DMS79 treated with DMSO at 0.1 percent for 48 hours (cell line): ENCODE data around the gene IZUMO1.
"Not testable (repeated sequence)": the region's sequence is repeated elsewhere in the genome, so short reads cannot be mapped to it uniquely, and the experiment has no call there.

Experiments used
- DNase-seq: peaks from one replicate; lab custom pipeline; 2025; lab: John Stamatoyannopoulos, UW

IZUMO1 gene

DNA sequence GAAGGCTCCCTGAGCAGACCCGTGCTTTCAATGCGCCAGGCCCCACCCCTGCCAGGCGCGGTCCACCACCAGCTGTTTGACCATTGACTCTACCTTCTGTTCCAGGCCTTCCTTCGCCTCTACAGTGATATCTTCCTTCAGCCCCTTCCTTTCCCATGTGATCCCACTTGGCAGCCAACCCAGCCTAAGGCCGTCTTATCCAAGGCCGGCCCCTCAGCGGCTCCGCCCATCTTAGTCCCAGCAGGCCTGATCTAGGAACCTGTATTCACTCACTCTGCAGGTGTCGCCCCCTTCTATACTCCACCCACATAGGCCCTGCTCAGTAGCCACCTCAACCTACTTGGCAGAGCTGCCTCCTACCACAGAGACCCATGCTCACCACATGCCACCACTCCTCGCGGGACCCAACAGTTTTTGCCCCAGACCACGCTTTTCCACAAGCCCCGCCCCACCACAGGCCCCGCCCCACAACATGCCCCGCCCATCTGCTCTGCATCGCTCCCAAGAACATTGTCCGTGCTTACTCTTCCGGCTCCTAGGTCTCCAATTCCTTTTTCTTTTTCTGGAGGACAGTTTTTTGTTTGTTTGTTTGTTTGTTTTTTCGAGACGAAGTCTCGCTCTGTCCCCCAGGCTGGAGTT is 9.2 kb downstream of the IZUMO1 start:
- no peak for DNase-seq

DNA sequence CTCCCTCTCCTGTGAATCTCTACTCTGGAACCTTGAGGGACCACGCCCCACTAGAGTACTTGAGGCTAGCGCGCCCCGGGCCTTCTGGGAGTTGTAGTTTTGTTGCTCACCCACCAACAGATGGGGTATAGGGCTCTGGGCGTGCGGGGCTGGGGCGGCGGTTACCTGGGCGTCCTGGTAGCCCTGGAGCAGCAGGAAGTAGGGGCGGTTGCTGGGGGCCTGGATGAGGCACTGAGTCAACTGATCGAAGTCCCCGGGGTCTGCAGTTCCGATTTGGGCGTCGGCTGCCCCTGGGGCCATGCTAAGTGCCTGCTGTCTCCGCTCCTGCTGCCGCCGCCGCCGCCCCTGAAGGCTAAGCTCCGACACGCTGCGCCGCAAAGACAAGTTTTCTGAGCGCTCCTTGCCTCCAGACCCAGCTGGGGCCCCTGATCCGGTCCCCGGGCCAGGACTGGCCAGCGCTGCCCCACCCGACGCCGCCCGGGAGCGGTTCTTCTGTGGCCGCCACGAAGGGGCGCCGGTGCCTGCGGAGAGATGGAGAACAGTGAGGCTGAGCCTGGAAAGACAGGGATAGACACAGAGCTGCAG is 11.6 kb downstream of the IZUMO1 start:
- DNase-seq, result peak; percentile 48

DNA sequence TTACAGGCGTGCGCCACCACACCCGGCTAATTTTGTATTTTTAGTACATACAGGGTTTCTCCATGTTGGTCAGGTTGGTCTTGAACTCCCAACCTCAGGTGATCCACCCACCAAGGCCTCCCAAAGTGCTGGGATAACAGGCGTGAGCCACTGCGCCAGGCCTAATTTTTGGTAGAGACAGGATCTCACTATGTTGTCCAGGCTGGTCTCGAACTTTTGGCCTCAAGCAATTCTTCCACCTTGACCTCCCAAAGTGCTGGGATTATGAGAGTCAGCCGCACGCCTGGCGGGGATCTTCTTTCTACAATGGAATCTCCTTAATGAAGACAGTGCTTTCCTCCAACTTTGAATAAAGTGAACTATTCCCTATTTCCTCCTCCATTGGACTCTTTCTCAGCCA is 12.1 kb downstream of the IZUMO1 start:
- DNase-seq, result no peak

DNA sequence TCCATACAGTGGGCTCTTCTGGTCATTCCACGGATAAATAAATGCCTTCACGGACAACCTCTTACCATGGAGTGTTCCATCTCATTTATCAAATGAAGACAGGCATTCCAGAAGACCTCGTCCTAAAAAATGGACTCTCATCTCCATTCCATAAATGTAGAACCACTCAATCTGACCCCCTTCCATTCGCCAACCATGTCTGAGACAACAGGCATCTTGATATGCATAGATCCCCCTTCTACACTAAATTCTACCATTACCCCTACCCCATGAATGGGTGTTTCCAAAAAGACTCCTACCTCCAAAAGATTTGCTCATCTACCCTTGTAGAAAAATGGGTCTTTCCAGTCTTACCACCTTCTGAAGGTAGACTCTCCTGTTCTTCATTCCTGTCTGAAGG is 15.3 kb downstream of the IZUMO1 start:
- DNase-seq, result no peak

DNA sequence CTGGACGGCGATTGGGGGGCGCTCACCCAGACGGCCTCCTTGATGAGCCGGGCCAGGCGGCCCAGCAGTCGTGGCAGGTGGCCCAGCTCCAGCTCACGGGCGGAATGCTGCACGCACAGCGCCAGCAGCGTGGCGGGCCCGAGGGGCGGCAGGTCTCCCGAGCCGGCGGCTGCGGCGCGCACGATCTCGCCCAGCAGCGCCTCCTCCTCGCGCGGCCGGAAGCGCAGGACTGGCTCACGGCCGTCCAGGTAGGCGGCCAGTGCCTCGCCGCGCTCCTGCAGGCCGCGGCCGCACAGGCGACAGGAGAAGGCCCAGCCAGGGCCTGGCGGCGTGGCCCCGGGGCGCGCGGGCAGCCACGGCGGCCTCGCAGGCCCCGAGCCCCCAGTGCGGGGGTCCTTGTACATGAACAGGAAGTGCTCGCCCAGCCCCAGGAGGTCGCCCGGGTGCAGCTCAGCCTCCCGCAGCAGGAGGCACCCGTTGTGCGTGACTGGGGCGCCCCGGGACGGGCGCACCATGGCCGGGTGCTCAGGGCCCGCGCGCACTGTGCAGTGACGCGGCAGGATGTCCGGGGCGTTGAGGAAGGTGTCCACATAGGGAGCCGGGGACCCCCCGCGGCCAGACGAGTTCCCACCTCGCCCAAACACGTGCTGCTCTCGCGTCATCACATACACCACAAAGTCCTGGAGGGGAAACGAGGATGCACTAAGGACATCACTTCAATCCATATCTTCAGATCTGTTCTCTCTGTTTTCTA is 17.6 kb downstream of the IZUMO1 start:
- no peak for DNase-seq

DNA sequence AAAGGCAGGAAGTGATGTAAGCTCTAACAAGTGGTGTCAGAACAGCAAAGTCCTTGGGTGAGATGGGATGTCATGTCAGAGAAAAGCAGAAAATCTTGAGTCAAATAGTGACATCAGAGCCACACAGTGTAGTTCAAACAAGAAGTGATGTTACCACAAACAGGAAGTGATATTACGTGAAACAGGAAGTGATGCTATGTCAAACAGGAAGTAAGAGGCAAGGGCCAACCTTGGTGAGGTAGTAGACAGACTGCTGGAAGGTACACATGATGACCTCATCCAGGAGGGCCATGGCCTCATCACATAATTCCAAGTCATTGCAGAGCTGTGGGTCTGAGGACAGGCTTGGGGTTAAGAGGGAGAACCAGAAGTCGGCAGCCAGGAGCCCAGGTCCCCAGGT is 20.2 kb downstream of the IZUMO1 start:
- no peak for DNase-seq

DNA sequence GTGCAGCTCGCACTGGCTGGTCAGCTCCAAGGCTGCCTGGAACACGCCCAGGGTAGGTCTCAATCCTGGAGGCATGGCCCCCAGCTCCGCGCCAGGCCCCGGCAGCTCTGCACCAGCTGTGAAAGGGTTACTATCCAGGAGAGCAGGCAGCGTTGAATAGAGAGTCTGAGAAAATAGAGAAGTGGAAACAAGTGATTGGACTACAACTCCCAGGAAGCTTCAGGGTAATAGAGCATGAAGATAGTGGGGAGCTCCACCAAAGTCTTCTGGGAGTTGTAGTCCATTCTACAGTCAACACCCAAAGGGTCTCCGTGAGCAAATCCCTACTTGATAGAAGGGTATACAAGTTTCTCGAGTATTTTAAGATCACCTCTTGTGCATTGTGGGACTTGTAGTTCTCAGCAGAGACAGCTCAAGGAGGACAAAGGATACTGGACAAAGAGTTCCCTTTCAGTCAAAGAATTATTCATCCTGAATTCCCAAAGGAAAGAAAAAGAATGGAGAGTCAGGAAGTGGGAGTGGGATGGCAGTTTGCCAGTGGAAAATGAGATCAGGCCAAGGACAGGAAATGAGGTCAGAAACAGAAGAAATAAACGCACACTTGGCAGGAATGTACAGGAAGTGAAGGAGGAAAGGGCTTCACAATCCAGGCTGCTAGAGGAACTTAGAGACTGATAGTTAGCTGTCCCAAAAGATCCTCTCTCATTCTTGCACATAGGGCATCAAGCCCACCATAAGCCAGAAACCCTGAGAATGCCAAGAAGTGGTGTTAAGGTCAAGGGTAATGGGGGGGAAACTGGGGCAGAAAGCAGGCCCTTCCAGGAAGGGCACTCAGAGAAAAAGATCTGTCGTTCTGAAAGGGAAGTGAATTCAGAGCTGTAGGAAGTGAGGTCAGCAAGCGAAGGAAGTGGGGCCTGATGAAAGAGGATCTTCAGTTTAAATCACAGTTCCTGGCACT is 21.6 kb downstream of the IZUMO1 start:
- no peak for DNase-seq

DNA sequence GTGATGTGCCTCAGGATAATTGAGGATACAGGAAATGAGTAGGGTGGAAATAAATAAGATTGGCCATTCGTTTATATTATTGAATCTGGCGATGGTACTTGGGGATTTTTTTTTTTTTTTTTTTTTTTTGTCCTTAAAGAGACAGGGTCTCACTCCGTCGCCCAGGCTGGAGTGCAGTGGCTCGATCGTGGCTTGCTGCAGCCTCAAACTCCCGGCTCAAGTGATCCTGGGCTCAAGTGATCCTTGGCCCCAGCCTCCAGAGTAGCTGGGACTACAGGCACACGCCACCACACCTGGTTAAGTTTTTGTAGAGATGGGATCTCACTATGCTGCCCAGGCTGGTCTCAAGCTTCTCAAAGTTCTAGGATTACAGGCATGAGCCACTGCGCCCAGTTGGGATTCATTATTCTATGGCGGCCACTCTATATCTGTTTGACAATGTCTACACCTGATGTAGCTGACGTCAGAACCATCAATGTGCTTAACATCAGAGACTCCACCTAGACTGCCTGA is 24.5 kb downstream of the IZUMO1 start:
- no peak for DNase-seq

DNA sequence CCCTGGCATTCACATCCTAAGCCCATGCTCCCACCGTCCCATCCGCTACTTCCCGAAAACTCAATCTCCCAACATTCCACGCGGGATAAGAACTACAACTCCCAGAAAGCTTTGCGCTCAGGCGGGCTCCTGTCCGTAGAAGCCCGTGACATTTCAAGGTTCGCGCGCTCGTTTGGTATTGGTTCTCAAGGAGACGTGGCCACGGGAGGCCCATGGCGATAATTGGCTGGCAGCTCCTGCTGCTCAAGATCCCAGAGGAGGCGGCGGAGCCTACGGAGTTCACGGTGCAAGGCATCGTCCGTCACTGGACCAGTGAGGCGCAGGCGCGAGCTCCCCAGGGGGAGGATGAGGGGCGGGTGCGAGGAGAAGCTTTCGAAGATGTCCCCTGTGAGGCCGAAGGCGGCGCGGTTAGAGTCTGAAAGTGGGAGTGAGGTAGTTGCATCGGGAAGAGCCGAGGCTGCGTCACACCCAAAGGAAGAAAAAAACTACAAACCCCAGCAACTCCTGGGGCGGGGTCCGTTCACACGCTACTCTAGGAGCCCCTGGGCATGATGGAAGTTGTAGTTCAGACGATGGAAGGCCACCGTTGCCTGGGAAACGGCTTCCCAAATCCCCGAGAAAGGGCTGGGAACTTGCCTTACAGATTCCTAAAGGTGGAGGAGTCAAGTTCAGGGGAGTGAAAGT is 26.0 kb downstream of the IZUMO1 start:
- peak; percentile 98 for DNase-seq

DNA sequence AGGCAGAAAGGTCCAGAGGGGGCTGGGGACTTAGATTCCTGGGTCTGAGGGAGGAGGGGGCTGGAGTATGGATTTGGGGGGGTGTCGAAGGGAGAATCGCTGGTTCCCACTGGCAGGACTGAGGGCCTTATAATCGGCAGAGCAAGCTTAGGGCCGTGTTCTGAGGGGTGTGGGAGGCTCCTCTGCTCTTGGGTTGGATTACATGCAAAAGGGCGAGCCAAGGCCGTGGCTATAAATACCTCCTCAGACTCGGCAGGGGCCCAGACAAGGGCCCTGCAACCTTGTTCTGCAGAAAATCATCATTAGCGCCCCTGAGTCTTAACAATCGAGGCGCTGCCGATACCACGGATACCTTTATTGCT is 26.5 kb downstream of the IZUMO1 start:
- no peak for DNase-seq

DNA sequence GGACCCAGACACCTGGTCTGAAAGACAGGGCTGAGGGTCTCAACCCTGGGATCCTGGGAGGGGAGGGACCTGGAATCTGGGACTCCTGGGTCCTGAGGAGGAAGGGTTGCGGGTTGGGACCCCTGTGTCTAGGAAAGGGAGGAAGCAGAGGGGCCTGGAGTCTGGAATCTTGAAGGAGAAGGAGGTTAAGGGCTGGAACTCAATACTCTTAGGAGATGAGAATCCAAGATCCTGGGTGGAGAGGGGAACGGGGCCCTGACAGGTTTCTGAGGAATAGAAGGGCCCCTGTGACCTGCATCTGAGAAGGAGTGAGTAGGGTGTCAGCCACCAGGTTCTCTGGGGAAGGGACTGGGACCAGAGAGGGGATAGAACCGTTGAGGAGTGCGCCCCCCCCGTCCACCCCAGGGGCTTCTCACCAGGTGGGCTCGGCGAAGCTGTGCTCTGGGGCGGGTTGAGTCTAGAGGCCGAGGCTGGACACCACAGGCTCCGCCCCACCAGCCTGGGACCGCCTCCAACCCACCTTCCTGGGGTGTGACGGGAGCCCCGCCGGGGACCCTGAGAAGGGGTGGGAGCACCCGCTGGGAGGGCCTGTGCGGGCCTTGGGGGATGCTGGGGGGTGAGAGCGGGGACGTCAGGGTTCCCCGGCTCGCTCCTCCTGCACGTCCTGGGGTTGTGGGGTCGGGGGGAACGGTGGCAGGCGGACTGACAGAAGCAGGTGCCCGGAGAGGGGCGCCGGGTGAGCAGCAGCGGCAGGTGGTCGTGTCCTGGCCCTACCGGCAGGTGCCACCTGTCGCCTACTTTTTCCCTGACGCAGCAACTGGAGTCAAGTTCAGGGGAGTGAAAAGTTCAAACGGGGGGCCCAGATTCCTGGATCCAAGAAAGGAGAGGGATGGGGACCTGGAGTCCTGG is 27.2 kb downstream of the IZUMO1 start, which contains the start of gene MAMSTR:
MAMSTR (minus strand) TSS at position 463 of the 909 bp plus-strand sequence. CDS start 694 bp downstream, outside the sequence.
- no peak for DNase-seq

DNA sequence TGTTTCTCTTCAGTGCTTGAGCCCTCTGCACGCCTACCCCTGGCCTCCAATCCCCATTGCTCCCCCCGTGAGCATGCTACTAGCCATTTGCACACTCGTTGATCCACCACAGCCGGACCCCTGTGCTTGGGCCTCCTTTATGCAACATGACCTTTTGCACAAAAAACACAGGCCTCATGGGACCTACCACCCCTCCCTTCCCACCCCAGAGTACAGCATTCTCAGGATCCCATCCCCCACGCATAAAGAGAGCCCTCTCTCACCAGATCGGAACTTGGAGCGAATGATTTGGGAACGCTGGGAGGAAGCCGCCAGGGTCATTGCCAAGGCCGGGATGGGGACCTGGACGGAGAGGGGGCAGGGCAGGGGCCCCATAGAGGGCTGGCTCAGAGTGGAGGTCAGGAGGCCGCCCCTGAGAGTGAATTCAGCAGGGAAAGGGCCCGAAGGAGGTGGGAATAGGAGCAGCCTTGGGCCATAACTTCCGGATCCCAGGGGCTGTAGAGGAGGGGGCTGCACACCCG is 27.9 kb downstream of the IZUMO1 start:
- DNase-seq, result no peak

GRCh38 chr19:48718106-48718505 is 28.6 kb downstream of the IZUMO1 start:
- DNase-seq, result not testable (repeated sequence)

- peak; percentile 94 for DNase-seq
Measured at GRCh38 chr19:48716562-48717291, 30.0 kb downstream of the IZUMO1 start.

- DNase-seq, result peak; percentile 69
Measured at GRCh38 chr19:48715681-48716171, 31.0 kb downstream of the IZUMO1 start.

DNA sequence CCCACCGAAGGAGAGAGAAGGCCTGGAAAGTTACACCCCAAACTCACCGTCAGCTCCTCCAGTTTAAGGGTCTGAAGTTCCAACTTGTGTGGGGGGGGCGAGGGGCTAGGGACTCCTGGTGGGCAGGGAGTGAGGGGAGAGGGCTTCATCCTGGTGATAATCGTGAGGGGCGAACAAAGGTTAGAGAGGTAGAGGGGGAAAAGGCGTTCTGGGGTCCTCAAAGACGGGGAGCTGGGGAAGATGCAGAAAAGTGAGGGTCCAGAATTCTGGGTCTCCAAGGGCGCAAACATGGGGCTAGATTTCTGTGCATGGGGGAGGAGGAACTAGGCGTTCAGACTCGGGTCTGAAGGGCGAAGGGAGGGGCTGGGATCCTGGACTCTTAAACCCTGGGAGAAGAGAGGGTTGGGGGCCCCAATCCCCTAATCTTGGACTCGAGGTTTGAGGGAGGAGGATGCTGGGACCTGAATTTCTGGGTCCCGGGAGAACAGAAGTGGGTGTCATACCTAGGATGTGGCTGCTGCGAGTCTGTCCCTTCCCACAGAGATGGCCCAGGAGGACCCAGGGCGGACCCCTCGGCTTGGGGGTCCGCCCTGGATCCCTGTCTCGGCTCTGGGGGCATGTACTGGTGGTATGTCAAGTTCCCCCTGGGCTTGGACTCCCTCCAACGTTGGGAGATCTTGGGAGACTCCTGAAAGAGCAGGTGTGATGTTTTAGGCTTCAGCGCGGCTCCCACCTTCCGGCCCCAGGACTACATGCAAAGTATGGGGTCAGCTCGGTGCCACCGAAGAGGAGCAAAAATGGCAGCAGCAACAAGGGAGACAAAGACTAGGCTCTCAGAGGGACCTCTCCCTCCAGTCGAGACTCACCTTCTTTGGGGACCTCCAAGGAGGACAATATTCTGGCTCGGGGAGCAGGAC is 31.7 kb downstream of the IZUMO1 start:
- peak; percentile 53 for DNase-seq

GRCh38 chr19:48713864-48714755 is 32.6 kb downstream of the IZUMO1 start:
- peak; percentile 100 for DNase-seq
